ENCODE data around the gene OAS3.
"Not testable (repeated sequence)": the region's sequence is repeated elsewhere in the genome, so short reads cannot be mapped to it uniquely, and the experiment has no call there.

Gene OAS3

GRCh38 chr12:112944024-112944690 is 5.9 kb downstream of the OAS3 start:
- H3K4me3 ChIP-seq (ENCODE audit: low read length), result no peak overlapping the region
- DNase-seq (ENCODE audit: low read depth), result no peak
- no peak for TF ChIP-seq CTCF (conservative IDR thresholded peaks at IDR 0.05; ENCODE audit: low read length)

- no peak overlapping the region for H3K4me3 ChIP-seq (ENCODE audit: low read length)
- DNase-seq (ENCODE audit: low read depth), result no peak
- TF ChIP-seq CTCF (conservative IDR thresholded peaks at IDR 0.05; ENCODE audit: low read length), result no peak
Measured at GRCh38 chr12:112945515-112945914, 7.2 kb downstream of the OAS3 start.

- TF ChIP-seq CTCF (conservative IDR thresholded peaks at IDR 0.05; ENCODE audit: low read length), result no peak
- no peak overlapping the region for H3K4me3 ChIP-seq (ENCODE audit: low read length)
- DNase-seq (ENCODE audit: low read depth), result no peak
Measured at GRCh38 chr12:112946236-112947000, 8.1 kb downstream of the OAS3 start.

- TF ChIP-seq CTCF (conservative IDR thresholded peaks at IDR 0.05; ENCODE audit: low read length), result no peak
- H3K4me3 ChIP-seq (ENCODE audit: low read length), result no peak overlapping the region
- no peak for DNase-seq (ENCODE audit: low read depth)
Measured at GRCh38 chr12:112947314-112947713, 9.0 kb downstream of the OAS3 start.

GRCh38 chr12:112947761-112948160 is 9.5 kb downstream of the OAS3 start:
- no peak overlapping the region for H3K4me3 ChIP-seq (ENCODE audit: low read length)
- DNase-seq (ENCODE audit: low read depth), result no peak
- TF ChIP-seq CTCF (conservative IDR thresholded peaks at IDR 0.05; ENCODE audit: low read length), result no peak

- no peak for TF ChIP-seq CTCF (conservative IDR thresholded peaks at IDR 0.05; ENCODE audit: low read length)
- H3K4me3 ChIP-seq (ENCODE audit: low read length), result no peak overlapping the region
- DNase-seq (ENCODE audit: low read depth), result no peak
Measured at GRCh38 chr12:112948806-112949205, 10.5 kb downstream of the OAS3 start.

- TF ChIP-seq CTCF (conservative IDR thresholded peaks at IDR 0.05; ENCODE audit: low read length), result no peak
- no peak for DNase-seq (ENCODE audit: low read depth)
- no peak overlapping the region for H3K4me3 ChIP-seq (ENCODE audit: low read length)
Measured at GRCh38 chr12:112950701-112951100, 12.4 kb downstream of the OAS3 start.

GRCh38 chr12:112957125-112957524 is 18.9 kb downstream of the OAS3 start:
- not testable (repeated sequence) for H3K4me3 ChIP-seq (ENCODE audit: low read length); DNase-seq (ENCODE audit: low read depth)

Measured in AG10803 (cell line).